HG03045 (cell line): Measurements from ENCODE around the gene EGLN3.
"Not testable (repeated sequence)": the region's sequence is repeated elsewhere in the genome, so short reads cannot be mapped to it uniquely, and the experiment has no call there.

ENCODE experiments used
- ATAC-seq: cut with Tn5 transposase; IDR thresholded peaks from one replicate; pipeline ENCODE4 v1.9.1; 2021; ENCODE audit warnings: mild to moderate bottlenecking, moderate library complexity; ENCODE audit not compliant: unreplicated experiment

The EGLN3 gene

DNA sequence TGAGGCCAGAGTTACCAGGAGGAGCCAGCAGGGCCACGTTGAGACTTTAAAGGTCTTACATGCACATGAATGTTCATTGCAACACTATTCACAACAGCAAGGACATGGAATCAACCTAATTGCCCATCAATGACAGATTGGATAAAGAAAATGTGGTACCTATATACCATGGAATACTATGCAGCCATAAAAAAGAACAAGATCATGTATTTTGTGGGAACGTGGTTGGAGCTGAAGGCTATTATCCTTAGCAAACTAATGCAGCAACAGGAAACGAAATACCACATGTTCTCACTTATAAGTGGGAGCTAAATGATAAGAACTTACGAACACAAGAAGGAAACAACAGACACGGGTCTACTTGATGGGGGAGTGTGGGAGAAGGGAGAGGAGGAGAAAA is 11.6 kb upstream of the EGLN3 start:
- not testable (repeated sequence) for ATAC-seq

DNA sequence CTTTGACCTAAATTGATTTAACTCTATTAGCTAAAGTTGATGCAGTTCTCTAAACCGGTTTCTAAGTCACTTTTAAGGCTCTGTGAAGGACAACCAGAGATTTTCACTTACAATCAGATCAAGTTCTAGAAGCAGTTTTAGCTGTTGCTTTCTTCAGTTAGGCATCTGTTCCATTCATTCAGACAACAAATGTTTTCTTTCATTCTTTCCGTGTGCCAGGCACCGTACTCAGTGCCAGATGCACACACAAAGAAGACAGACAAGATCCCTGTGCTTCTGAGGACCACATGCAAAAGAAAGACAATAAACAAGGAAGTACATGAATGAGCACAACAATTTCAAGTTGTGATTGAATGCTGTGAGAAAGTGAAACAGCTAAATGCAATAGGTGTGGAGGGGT is 11.1 kb upstream of the EGLN3 start:
- ATAC-seq, result no peak

DNA sequence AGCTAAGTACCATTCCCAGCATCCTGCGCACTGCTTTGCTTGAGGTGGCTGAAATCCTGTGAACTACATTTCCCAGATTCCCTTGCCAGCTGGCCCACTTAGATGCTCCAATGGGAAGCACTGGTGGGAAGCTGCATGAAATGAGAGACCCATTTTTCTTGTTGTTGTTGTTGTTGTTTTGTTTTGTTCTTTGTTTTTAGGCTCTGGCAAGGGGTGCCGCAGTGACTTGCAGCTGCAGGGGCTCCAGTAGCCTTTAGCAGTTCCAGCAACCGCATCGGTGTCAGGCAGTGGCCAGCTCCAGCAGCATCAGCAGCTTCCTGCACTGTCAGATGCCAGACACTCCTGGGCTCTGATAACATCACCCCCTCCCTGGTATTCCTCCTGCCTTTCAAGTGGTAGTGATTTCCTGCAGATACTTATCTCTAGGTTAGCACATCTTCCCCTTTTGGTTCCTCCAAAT is 8.8 kb upstream of the EGLN3 start:
- no peak for ATAC-seq

DNA sequence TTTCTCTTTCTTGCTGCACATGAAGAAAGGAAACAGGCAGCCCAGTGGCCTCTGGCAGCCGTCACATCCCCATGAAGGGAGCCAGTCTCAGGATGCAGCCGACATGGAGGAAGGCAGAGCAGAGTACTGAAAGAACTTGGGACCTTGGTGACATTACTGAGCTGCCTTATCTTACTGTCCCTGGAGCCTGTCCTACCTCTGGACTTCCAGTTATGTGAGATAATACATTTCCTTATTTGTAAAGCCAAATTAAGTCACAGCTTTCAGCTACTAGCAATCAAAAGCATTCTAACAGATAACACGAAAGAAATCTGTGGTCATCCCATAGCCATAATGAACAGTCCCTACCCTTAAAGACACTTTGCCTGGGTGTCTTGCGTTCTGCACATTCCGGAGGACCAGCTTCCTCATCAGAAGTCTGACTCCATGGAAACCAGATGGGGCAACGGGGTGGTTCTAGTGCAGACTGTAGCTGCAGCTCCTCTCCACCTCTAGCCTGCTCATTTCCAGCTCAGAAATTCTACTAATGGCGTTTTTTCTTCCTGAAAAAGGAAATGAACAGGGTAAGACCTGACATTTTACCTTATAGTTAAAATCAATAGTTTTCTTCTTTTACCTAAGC is 7.8 kb upstream of the EGLN3 start:
- no peak for ATAC-seq

DNA sequence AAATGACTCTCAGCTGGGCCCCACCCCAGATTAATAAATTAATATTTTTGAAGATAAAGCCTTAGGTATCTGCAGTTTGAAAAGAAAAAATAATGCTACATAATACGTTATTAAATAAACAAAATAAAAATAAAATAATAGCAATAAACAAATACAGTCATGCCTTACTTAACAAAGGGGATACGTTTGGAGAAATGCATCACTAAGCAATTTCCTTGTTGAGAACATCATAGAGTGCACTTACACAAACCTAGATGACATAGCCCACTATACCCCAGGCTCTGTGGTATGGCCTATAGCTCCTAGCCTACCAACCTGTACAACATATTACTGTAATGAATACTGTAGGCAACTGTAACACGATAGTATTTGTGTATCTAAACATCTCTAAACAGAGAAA is 7.1 kb upstream of the EGLN3 start:
- no peak for ATAC-seq

DNA sequence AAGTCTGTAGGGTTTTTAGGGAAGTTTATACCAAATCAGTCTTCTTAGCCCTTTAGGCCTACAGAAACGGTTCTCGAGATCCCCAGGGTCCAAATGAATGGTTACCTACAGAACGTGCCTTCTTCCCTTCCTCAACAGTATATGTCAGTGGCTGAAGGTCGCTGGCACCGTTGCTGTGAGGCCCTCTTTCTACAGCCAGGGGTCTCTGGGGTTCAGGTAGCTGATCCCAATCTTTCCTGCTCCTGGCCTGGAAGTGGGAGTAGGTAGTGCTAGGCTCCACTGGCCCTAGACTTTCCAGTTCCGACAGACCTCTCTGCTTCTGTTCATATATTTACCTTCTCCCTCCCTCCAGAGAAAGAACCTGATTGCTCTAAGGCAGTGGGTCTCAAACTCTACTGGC is 6.4 kb upstream of the EGLN3 start:
- no peak for ATAC-seq

DNA sequence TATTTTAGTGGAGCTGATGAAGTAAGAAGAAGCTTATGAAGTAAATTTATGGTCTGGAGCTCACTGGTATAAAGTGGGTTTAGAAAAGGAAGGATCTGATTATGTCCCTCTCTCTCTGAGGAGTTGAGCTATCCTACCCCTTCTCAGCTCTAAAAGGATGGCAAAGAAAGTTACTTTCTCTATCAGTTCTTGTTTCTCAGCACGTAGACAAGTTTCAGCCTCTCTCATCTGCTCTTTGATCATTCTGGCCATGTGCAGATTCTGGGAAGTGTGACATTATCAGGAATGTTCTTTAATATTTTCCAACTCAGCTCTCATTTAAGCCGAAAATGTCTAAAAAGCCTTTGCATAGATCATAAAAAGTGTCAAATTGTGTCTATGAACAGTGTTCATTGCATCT is 5.8 kb upstream of the EGLN3 start:
- no peak for ATAC-seq

DNA sequence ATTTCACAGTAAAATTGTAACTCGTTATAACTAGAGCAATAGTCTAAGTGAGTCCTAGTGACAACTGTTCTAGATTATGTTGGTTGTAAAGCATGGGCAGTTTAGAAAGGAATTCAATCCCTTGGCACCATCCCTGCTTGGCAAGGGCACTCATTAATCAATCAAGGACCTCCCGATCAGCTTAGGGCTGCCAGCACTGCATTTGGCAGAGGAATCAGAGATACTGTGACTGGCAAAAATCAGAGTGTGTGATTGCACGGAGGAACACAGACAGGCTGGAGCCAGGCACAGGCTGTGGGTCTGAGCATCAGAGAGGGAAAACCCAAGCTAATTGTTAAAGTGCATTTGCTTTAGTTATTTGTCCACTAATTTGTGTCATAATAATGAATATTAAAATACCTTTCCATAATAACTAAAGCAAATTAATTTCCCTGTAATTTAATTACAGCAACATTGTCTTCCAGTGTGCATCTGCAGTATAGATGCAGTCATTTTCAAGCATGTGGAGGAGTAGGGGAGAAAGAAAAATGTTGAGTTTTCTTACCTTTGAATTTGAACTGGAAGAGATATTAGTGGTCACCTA is 3.2 kb upstream of the EGLN3 start:
- ATAC-seq, result no peak

DNA sequence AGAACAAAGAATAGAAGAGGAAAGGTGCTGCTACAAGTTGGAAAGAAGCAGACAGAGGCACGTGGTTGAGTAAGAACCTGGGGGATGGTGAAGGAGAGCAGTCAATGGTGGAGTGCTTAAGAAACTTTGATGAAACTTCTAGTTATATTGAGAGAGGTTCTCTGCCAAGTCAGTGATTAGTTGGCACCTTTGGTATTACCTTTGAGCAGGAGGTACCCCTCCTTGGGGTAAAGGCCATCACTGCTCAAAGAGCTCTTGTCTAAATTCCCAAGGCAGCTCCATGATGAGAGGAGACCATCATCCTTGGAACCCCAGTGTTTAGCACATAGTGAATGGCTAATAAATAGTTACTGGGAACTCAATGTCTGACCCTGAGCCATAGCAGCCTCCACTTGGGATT is 1.7 kb upstream of the EGLN3 start:
- ATAC-seq, result no peak

DNA sequence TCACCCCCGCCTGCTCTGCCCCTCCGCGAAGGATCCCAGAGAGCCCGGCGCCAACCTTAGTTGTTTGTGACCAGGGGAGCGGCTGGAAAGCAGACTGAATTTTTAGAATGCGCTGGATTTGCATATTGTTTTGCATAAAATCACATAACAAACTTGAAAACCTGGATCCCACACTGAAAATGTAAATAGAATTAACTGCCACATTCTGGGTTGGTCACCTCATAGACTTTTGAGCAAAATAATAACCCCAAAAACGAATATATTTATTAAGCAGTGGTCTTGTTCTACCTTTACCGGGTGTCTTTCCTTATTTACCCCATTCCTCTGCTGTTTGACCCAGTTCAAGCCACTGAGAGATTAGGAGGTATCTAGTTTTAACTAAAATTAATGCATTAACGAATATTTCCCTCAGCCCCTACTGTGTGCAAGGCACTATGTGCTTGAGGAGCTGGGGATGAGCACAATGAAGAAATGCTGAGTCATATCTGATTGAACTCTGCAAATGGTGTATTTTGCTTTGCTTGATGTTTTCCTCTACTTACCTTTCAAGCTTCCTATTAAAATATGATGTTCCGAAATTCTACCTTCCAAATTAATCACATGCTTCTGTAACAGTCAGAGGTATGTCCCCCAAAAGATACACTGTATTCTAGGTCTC is 438 bp upstream of the EGLN3 start:
- ATAC-seq, result no peak

DNA sequence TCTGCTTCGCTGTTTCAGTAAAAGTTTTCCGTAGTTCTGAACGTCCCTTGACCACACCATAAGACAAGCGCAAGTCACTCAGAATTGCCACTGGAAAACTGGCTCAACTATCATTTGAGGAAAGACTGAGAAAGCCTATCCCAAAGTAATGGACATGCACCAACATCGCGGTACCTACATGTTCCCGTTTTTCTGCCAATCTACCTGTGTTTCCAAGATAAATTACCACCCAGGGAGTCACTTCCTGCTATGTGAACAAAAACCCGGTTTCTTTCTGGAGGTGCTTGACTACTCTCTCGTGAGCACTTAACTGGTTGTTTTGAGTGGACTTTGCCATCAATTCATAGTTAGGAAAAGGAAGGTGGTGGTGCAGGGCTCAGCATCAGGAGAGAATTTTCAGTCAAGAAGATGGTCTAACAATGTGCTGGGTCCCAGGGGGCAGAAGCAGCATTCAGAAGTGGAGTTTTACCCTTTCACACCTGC is 1.4 kb downstream of the EGLN3 start:
- no peak for ATAC-seq

DNA sequence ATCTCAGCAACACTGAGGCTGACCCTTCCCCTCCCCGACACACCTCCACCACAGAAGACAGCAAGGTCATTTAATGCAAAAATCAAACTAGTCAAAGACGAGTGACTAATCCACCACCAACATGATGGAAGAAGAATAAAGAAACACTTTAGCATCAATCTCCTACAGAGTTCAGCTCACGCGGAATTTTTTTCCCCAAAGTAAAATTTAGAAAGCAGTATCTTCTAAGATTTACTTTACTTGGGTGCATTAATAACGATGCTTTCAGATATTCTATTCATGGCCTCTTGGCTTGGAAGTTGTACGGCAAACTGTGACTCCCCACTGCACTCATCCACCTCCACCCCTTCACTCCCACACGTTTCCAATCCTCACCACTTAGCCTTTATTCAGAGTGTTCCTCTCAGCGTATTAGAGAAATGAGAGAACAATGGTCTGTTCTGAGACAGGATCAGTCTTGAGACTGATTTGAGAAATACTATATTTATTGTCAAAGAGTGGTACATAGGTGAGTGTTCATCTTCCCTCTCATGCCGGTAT is 1.9 kb downstream of the EGLN3 start:
- ATAC-seq, result no peak

DNA sequence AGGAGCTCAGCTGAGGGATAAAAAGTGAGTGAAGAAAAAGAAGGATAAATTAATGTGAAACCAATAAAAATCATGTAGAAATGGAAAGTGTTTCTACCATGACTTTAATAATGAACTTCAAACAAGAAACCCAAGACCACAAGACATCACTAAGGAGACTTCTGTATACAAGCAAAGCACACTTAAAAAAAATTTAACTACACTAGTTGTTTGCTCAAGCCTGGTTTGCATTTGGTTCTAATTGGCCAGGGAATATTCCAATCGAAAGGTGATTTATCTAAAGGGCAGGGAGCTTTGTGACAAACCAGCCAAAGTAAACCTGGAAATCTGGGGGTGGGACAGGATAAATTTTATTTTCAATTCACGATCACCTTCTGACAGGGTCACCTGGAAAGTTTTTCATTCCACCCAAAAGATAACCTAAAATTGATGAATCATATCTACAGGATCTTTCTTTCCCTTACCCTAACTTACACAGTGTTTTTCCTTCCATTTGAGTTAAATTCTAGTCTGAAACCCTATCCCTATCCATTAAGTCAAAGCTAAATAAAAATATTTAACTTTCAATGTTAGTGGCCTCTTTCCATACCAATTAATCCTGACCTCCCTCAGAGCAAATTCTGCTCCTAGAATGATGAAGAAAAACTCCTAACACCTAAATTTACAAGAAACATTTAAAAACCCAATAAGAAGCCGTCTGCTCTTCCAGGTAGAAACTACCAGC is 2.6 kb downstream of the EGLN3 start:
- ATAC-seq, result no peak

DNA sequence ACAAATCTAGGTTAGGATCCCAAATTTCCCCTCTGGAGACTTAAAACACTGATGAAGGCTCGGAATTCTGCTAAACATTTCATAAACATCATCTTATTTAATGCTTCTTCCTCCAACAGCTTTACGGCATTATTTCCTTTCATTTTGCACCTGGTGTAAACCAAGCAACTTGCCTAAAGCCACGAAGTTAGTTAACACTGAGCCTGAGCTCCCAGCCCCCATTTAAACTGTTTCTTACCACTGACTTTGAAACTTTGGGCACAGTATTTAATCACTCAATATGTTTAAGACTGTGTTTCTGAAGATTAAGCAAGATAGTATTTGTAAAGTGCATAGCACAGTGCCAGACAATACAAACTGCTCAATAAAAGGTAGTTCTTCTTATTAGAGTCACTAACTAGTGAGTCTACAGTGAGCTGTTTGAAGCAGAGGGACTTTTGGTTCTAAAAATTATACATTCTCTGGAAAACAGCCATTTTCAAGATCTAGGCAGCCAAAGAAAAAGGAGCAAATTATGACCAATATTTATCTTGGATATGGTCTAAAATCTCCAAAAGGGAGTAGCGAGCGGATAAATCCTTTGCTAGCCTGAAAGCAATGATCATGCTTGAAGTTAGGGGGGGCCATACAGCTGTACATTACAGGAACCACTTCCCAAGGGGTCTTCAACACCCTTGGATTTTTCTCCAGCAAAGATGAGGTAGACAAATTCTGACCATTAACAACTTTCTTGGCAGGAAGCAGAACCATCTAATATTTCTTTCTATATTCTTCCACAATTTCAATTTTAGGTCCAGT is 4.0 kb downstream of the EGLN3 start:
- no peak for ATAC-seq

DNA sequence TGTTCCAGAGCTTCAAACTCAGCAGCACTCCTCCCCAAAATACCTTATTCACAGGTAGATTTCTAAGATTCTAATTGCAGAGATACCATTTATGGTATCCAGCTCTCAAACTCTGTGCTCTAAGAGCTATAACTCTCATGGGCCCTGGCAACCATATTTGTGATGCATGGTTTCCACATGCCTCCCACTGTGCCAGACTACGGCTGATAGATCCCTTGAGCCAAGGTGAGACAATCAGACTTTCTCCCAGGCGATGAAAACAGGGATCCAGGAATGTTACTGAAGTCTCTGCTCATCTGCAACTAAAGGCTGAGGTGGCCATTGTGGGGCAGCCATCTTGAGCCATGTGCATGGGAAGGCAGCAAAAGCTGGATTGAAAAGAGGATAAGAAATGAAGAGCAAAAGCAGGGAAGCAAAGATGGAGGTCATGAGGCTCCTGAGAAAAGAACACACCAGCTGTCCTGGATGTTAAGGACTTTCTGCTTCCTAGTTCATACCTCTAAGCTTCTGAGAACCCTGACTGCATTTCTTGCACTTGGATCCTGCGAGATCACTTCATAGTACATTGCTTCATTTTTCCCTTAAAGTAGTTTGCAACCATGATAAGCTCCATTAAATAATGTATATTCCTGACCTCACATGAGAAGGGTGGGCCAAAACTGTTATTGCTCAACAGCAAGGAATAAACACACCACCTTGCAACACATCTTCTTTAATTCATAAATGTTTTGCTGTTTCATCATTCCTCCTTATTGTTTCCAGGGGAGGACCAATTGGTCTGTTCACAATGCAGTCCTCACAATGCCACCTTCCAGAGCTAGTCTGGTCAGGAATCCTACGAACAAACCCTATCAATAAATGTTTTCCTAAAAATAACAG is 5.4 kb downstream of the EGLN3 start:
- no peak for ATAC-seq

DNA sequence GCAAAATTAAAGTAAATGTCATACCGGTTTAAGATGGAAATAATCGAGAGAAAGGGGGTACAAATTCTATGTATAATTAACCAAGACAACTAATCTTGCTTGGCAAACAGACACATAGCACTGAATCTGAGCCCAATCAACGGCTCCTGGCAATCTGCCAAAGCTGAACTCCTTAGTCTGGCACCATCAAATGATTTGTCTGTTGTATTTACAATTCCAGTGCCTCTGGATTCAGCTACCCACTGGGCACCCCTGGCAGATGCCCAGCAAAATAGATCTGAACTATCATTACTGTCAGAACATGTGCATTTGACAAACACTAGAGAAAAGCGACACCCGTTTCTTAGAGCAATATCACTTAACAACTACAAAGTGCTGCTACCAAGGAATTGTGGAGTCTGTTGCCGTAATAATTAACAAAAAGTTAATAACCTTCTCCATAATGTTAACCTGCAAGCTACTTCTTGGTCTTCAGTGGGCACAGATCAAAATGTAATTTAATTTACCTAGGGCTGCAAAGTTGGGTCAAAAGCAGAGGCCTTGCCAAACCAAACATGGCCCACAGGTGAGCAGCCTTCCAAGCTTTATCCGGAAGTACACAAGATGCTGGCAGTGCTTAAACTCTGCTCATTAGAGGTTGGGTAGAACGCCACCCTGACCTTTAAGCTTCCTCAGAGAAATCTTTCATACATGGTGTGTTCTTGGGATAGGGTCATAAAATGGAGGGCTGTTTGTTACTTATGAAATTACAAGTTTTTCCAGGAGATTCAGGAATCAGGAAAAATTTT is 7.6 kb downstream of the EGLN3 start:
- ATAC-seq, result no peak

DNA sequence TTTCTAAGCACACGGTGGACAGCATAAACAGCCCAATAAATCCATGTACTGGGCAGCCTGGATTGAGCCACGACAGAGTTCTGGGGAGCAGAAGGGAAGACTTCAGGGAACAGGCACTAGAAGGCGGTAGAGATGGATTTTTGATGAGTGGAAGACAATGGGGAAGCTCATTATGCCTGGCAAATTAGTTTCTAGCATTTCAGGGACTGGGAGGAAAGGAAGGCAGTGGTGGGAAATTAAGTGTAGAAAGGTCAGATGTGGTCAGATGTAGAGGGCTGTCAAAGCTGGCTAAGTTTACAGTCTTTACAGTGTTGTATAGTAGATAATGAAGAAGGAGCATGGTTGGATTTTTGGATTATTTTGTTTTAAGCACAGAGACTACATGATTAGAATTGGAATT is 9.2 kb downstream of the EGLN3 start:
- ATAC-seq, result no peak

DNA sequence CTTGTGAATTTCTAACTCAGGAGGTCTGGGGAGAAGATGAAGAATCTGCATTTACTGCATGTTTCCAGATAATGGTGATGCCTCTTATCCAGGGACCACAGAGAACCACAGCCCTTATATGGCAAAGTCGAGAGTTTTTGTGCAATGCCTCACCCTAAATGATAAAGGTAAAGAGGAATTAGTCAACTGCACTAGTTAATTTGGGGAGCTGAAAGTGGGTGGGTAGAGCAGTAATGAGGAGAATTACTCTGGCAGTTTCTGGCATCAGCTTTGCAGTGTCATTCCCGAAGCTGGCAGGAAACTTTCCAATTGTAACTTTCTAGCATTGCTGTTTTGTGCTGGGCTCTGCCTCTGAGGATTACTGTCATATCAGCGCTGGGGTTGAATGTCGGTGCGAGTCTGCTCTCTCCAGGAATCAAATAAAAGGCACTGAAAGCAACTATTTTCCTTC is 10.3 kb downstream of the EGLN3 start:
- ATAC-seq, result no peak
